SK-N-SH treated with all-trans-retinoic acid at 6 μM for 48 hours (cell line): Measurements from ENCODE around the gene RO60.
"Not testable (repeated sequence)": the region's sequence is repeated elsewhere in the genome, so short reads cannot be mapped to it uniquely, and the experiment has no call there.

ENCODE experiments used
- ATAC-seq: fragments of 200-7000 bp; cut with Tn5 transposase; 3 replicates; pipeline ENCODE4 v1.9.1; 2020; ENCODE audit warnings: mild to moderate bottlenecking, moderate library complexity
- ARNTL ChIP-seq: fragments of 450-650 bp; formaldehyde crosslinking; IDR thresholded peaks from 2 replicates; pipeline ENCODE4 v1.5.0; 2020; ENCODE audit warnings: low read depth, mild to moderate bottlenecking, moderate library complexity, borderline replicate concordance
- BACH2 ChIP-seq: fragments of 250-450 bp; sonication (Bioruptor Pico); IDR thresholded peaks from 2 replicates; pipeline ENCODE4 v1.9.0; 2021; ENCODE audit warnings: mild to moderate bottlenecking, borderline replicate concordance
- CREB5 ChIP-seq: fragments of 250-450 bp; sonication (Bioruptor Pico); IDR thresholded peaks from 2 replicates; pipeline ENCODE4 v1.5.1; 2020; ENCODE audit warnings: low read depth, mild to moderate bottlenecking, moderate library complexity
- CSDC2 ChIP-seq: fragments of 250-450 bp; sonication (Bioruptor Pico); IDR thresholded peaks from 2 replicates; pipeline ENCODE4 v1.5.0; 2020; ENCODE audit warnings: mild to moderate bottlenecking, moderate library complexity
- CSRNP3 ChIP-seq: fragments of 250-450 bp; sonication (Bioruptor Pico); IDR thresholded peaks from 2 replicates; pipeline ENCODE4 v1.5.1; 2021; ENCODE audit warnings: mild to moderate bottlenecking, moderate library complexity
- GLIS3 ChIP-seq: fragments of 250-450 bp; sonication (Bioruptor Pico); IDR thresholded peaks from 2 replicates; pipeline ENCODE4 v1.5.0; 2020; ENCODE audit warnings: mild to moderate bottlenecking, moderate library complexity
- OSR1 ChIP-seq: fragments of 250-450 bp; sonication (Bioruptor Pico); IDR thresholded peaks from 2 replicates; pipeline ENCODE4 v1.8.0; 2022; ENCODE audit warnings: moderate library complexity, mild to moderate bottlenecking, inconsistent platforms
- PATZ1 ChIP-seq: fragments of 250-450 bp; sonication (Bioruptor Pico); IDR thresholded peaks from 2 replicates; pipeline ENCODE4 v1.8.0; 2020; ENCODE audit warnings: mild to moderate bottlenecking, moderate library complexity, borderline replicate concordance
- POU6F1 ChIP-seq: fragments of 250-450 bp; sonication (Bioruptor Pico); IDR thresholded peaks from 2 replicates; pipeline ENCODE4 v1.8.0; 2021; ENCODE audit warnings: low read depth, mild to moderate bottlenecking, moderate library complexity, borderline replicate concordance
- RARB ChIP-seq: fragments of 250-450 bp; sonication (Bioruptor Pico); IDR thresholded peaks from 2 replicates; pipeline ENCODE4 v1.8.0; 2021; ENCODE audit warnings: mild to moderate bottlenecking, moderate library complexity
- SNAI2 ChIP-seq: fragments of 250-450 bp; sonication (Bioruptor Pico); IDR thresholded peaks from 2 replicates; pipeline ENCODE4 v1.5.0; 2020; ENCODE audit warnings: mild to moderate bottlenecking, moderate library complexity
- TCF4 ChIP-seq: fragments of 250-450 bp; sonication (Bioruptor Pico); IDR thresholded peaks from 2 replicates; pipeline ENCODE4 v1.8.0; 2021; ENCODE audit warnings: mild to moderate bottlenecking, moderate library complexity, borderline replicate concordance
- TOX ChIP-seq: fragments of 250-450 bp; sonication (Bioruptor Pico); IDR thresholded peaks from 2 replicates; pipeline ENCODE4 v1.8.0; 2021; ENCODE audit warnings: mild to moderate bottlenecking, moderate library complexity, borderline replicate concordance
- TSHZ2 ChIP-seq: fragments of 250-450 bp; sonication (Bioruptor Pico); IDR thresholded peaks from 2 replicates; pipeline ENCODE4 v1.5.0; 2020; ENCODE audit warnings: mild to moderate bottlenecking, moderate library complexity
- ZC3H10 ChIP-seq: fragments of 250-450 bp; sonication (Bioruptor Pico); IDR thresholded peaks from 2 replicates; pipeline ENCODE4 v1.5.1; 2021; ENCODE audit warnings: mild to moderate bottlenecking, moderate library complexity
- ZFP3 ChIP-seq: fragments of 250-450 bp; sonication (Bioruptor Pico); IDR thresholded peaks from 2 replicates; pipeline ENCODE4 v1.5.0; 2020; ENCODE audit warnings: mild to moderate bottlenecking, moderate library complexity
- ZFP30 ChIP-seq: fragments of 450-650 bp; formaldehyde crosslinking; IDR thresholded peaks from 2 replicates; pipeline ENCODE4 v1.5.0; 2022; ENCODE audit warnings: mild to moderate bottlenecking, moderate library complexity
- ZNF565 ChIP-seq: fragments of 450-650 bp; formaldehyde crosslinking; conservative IDR thresholded peaks from 2 replicates; pipeline ENCODE4 v1.5.0; 2020; ENCODE audit warnings: low read depth, mild to moderate bottlenecking, moderate library complexity
- ZNF70 ChIP-seq: fragments of 450-650 bp; formaldehyde crosslinking; IDR thresholded peaks from 2 replicates; pipeline ENCODE4 v1.5.0; 2020; ENCODE audit warnings: mild to moderate bottlenecking, moderate library complexity
- ZNF8 ChIP-seq: fragments of 450-650 bp; formaldehyde crosslinking; IDR thresholded peaks from 2 replicates; pipeline ENCODE4 v1.5.0; 2020; ENCODE audit warnings: mild to moderate bottlenecking, moderate library complexity

RO60 gene

GRCh38 chr1:193042766-193043691 is 16.4 kb upstream of the RO60 start:
- TF ChIP-seq CREB5 (CRISPR knock-in tag) (no peak), ZNF70 (CRISPR knock-in tag) (no peak), BACH2 (CRISPR knock-in tag) (no peak), SNAI2 (CRISPR knock-in tag) (no peak), PATZ1 (CRISPR knock-in tag) (no peak), ZC3H10 (CRISPR knock-in tag) (no peak), CSDC2 (no peak), ZFP30 (CRISPR knock-in tag) (no peak), ZNF8 (CRISPR knock-in tag) (no peak), TCF4 (CRISPR knock-in tag) (no peak), CSRNP3 (CRISPR knock-in tag) (no peak), RARB (CRISPR knock-in tag) (no peak), ZNF565 (CRISPR knock-in tag) (no peak)
- no peak for ATAC-seq

- ATAC-seq: not testable (repeated sequence)
Observed at GRCh38 chr1:193048913-193049312, 10.5 kb upstream of the RO60 start.

- TF ChIP-seq OSR1 (CRISPR knock-in tag) (no peak), GLIS3 (CRISPR knock-in tag) (no peak), POU6F1 (CRISPR knock-in tag) (no peak), ARNTL (CRISPR knock-in tag) (no peak), TSHZ2 (CRISPR knock-in tag) (no peak), CREB5 (CRISPR knock-in tag) (no peak), ZFP3 (no peak), CSDC2 (no peak), BACH2 (CRISPR knock-in tag) (no peak), TOX (CRISPR knock-in tag) (no peak)
- ATAC-seq: no peak
Observed at GRCh38 chr1:193054169-193054675, 5.2 kb upstream of the RO60 start.
